Kidney epithelial cell (primary cell): ENCODE measurements around the gene KRTAP22-2. TPM values are rescaled to one million over a fixed set of nuclear protein-coding genes. Genes with fewer than 3 reads are reported as not detected.

Experiments used
- DNase-seq: peaks from one replicate; pipeline ENCODE4 v3.0.0-alpha.2; 2010; ENCODE audit warnings: low read depth
- H3K27me3 ChIP-seq: 2 replicates; pipeline ENCODE4 v1.6.0; 2011; ENCODE audit warnings: low read length; ENCODE audit not compliant: control insufficient read depth, insufficient read depth
- H3K36me3 ChIP-seq: 2 replicates; pipeline ENCODE4 v1.5.1; 2011; ENCODE audit warnings: low read length; ENCODE audit not compliant: control insufficient read depth, insufficient read depth
- H3K4me3 ChIP-seq: 2 replicates; pipeline ENCODE4 v1.5.1; 2011; ENCODE audit warnings: low read depth, mild to moderate bottlenecking, control low read depth, low read length
- total RNA-seq: library from RNA; depleted of rRNA; stranded (reverse); fragments of >200 nt; gene quantifications from 2 replicates; pipeline ENCODE4 v1.2.3, GENCODE V29; 2015
- TF ChIP-seq, protein P1 (sequence below): IDR thresholded peaks from 2 replicates; pipeline ENCODE4 v1.5.1; 2011; ENCODE audit warnings: mild to moderate bottlenecking, moderate library complexity, low read length, control low read depth, inconsistent platforms; ENCODE audit not compliant: insufficient read depth, poor library complexity, severe bottlenecking

Gene KRTAP22-2
- total RNA-seq, 1 donor from 2014 or later = not detected

DNA sequence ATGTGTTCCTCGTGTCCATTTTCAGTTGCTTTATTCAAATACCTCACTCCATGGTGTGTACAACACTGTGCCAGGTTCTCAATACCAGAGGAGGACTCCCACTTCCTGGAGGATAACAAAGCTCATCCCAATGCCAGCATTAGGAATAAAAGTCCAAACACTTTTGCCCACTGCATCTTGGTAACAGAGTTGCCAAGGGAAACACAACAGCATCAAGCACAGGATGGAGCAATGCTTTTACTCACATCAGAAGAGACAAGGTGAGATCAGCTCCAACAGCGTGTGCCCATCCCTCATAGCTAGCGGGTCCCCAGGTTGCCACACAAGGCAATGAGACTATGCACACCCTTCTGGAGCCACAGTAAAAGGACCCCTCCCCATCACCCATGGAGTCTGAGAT, 33.2 kb upstream of the KRTAP22-2 start:
- H3K36me3 ChIP-seq = no peaks in the 10 kb centered on the region
- TF ChIP-seq, protein P1, sequence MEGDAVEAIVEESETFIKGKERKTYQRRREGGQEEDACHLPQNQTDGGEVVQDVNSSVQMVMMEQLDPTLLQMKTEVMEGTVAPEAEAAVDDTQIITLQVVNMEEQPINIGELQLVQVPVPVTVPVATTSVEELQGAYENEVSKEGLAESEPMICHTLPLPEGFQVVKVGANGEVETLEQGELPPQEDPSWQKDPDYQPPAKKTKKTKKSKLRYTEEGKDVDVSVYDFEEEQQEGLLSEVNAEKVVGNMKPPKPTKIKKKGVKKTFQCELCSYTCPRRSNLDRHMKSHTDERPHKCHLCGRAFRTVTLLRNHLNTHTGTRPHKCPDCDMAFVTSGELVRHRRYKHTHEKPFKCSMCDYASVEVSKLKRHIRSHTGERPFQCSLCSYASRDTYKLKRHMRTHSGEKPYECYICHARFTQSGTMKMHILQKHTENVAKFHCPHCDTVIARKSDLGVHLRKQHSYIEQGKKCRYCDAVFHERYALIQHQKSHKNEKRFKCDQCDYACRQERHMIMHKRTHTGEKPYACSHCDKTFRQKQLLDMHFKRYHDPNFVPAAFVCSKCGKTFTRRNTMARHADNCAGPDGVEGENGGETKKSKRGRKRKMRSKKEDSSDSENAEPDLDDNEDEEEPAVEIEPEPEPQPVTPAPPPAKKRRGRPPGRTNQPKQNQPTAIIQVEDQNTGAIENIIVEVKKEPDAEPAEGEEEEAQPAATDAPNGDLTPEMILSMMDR = no peak
- DNase-seq = no peak
- no peaks in the 10 kb centered on the region for H3K27me3 ChIP-seq
- H3K4me3 ChIP-seq = no peak overlapping the region

GRCh38 chr21:30620522-30620921, 30.3 kb upstream of the KRTAP22-2 start, which contains the start of gene KRTAP20-4:
Gene KRTAP20-4 (plus strand): TSS chr21:30620627.
- DNase-seq = no peak
- Histone ChIP-seq H3K4me3 (no peak within 1 kb of the TSS), H3K27me3 (no peaks in the 10 kb centered on the region), H3K36me3 (no peaks in the 10 kb centered on the region)
- TF ChIP-seq, protein P1 = no peak

DNA sequence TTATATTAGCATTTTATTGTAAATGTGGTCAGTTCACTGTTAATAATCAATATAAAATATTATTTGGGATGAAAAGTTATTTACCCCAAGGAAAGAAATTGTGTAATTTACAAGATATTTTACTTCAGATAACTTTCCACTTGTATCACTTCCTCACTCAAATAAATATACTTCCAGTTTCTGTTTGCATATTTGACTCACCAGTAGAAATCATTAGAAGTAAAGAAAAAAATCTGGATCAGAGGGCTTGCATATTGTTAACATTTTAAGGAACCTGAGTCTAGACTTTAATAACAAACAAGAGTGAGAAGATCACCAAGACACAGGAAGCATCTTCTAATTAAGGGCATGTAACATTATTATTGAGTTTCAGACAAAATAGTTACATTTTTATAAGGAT, 29.9 kb upstream of the KRTAP22-2 start:
- TF ChIP-seq, protein P1 = no peak
- DNase-seq = no peak
- Histone ChIP-seq H3K27me3 (no peaks in the 10 kb centered on the region), H3K4me3 (no peak overlapping the region), H3K36me3 (no peaks in the 10 kb centered on the region)

DNA sequence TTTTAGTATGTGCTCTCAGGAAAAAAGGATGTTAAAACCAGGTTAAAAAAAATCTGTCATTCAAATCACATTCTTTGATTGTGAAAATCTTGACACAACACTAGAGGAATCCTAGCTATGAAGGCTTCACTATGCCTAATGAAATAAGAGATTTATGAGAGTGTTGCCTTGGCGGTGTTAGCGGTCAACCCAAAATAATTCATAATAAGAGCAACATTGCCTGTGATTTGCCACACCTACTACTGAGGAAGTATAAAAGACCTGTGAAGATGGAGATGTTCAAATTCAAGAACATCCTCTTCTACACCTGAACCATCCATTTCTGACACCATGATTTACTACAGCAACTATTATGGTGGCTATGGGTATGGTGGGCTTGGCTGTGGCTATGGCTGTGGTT, 25.9 kb upstream of the KRTAP22-2 start, which contains the start of gene KRTAP20-1:
TSS of gene KRTAP20-1 (plus strand) at position 301 of the 400 bp plus-strand sequence. CDS start at position 331, 30 bp downstream.
- no peak for DNase-seq
- H3K4me3 ChIP-seq = no peak within 1 kb of the TSS
- TF ChIP-seq, protein P1 = no peak
- H3K27me3 ChIP-seq = no peaks in the 10 kb centered on the region
- no peaks in the 10 kb centered on the region for H3K36me3 ChIP-seq

- DNase-seq = no peak
- Histone ChIP-seq H3K4me3 (no peak overlapping the region), H3K27me3 (no peaks in the 10 kb centered on the region), H3K36me3 (no peaks in the 10 kb centered on the region)
- TF ChIP-seq, protein P1 = no peak
Measured at GRCh38 chr21:30615199-30615598, 25.0 kb upstream of the KRTAP22-2 start.

DNA sequence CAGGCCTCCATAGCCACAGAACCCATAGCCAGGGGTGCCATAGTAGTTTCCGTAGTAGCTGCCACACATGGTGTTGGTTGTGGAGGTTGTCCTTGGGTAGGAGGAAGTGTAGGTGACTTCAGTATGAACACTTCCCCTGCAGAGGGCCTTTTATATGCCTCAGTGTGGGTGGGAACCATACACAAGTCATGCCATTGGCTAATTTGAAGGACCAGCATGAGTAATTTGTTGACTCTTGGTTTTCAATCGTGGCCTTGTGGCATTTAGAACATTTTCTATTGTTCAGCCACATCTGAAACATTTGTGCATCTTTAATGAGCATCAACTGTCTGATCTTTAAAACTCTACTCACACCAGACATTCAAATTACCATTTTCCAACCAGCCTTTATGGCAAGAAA, 23.6 kb upstream of the KRTAP22-2 start, which contains the start of gene KRTAP6-1:
TSS of gene KRTAP6-1 (minus strand) at position 95 of the 400 bp plus-strand sequence. CDS start at position 69, 26 bp downstream.
- no peaks in the 10 kb centered on the region for H3K27me3 ChIP-seq
- H3K4me3 ChIP-seq = no peak within 1 kb of the TSS
- TF ChIP-seq, protein P1 = no peak
- H3K36me3 ChIP-seq = no peaks in the 10 kb centered on the region
- DNase-seq = no peak
